HepG2 (cell line): ENCODE measurements around the gene FBXO7. TPM values are rescaled to one million over a fixed set of nuclear protein-coding genes. Genes with fewer than 3 reads are reported as not detected.

ENCODE experiments used
- ATAC-seq: fragments of 200-7000 bp; cut with Tn5 transposase; 3 replicates; pipeline ENCODE4 v1.9.1; 2020; ENCODE audit warnings: mild to moderate bottlenecking, moderate library complexity
- BruUV-seq: library from RNA; stranded (reverse); fragments of 400-500 nt; replicated peaks from 2 replicates; lab custom pipeline; 2021; lab: Mats Ljungman, UMichigan
- CTCF ChIA-PET: fragments of 300-600 bp; formaldehyde crosslinking; extraction: SDS; loops from one replicate; lab custom pipeline; 2021; ENCODE audit warnings: low total read pairs, inconsistent platforms, low intra/inter-chr PET ratio; lab: Yijun Ruan, JAX
- POLR2A ChIA-PET: fragments of 350-600 bp; sonication (Branson Sonifier 250); formaldehyde crosslinking; loops from one replicate; lab custom pipeline; 2020; ENCODE audit warnings: antibody characterized with exemption, inconsistent platforms; lab: Yijun Ruan, JAX
- DNase-seq: peaks from one replicate; pipeline ENCODE4 v3.0.0-alpha.2; 2015; ENCODE audit warnings: low spot score
- FAIRE-seq: peaks from 3 replicates; lab custom pipeline; 2011; peaks lifted over from hg19 to GRCh38; lab: Jason Lieb, UNC
- H2AFZ ChIP-seq: one replicate; pipeline ENCODE4 v1.6.1; 2011; ENCODE audit warnings: low read length, inconsistent platforms
- H3K27ac ChIP-seq: fragments of 300-600 bp; 3 replicates; pipeline ENCODE4 v1.8.0; 2011; ENCODE audit warnings: mixed run types, mild to moderate bottlenecking, mixed read lengths, low read length, inconsistent platforms; ENCODE audit not compliant: insufficient read depth; ENCODE audit errors: extremely low read length
- H3K27me3 ChIP-seq, 2 experiments: fragments of 200-600 bp in 1 of 2; 2 replicates in 1 of 2; 3 replicates in 1 of 2; pipeline versions ENCODE4 v1.6.0 to v1.8.0; 2011; ENCODE audit warnings: low read length in 2 of 2, mild to moderate bottlenecking in 2 of 2, moderate library complexity in 2 of 2, inconsistent platforms in 1 of 2; ENCODE audit not compliant: insufficient read depth in 2 of 2, control insufficient read depth in 1 of 2
- H3K36me3 ChIP-seq, 2 experiments: fragments of 200-600 bp in 1 of 2; replicated peaks in 1 of 2; 2 replicates in 1 of 2; 3 replicates in 1 of 2; pipeline versions ENCODE4 v1.5.1 to v1.8.0; 2011; ENCODE audit warnings: low read length in 2 of 2, inconsistent platforms in 1 of 2; ENCODE audit not compliant: insufficient read depth in 2 of 2, control insufficient read depth in 1 of 2
- H3K4me1 ChIP-seq: 2 replicates; pipeline ENCODE4 v1.5.1; 2012; ENCODE audit warnings: low read length, inconsistent platforms; ENCODE audit not compliant: insufficient read depth
- H3K4me2 ChIP-seq: 2 replicates; pipeline ENCODE4 v1.6.0; 2011; ENCODE audit warnings: low read depth, low read length, inconsistent platforms
- H3K4me3 ChIP-seq, 3 experiments: fragments of 200-600 bp in 1 of 3; sonication (generic), shearing (Covaris generic) in 1 of 3; replicated peaks in 1 of 3; 2 replicates each; pipeline ENCODE4 v1.5.1; 2011 to 2016; ENCODE audit warnings: low read length in 3 of 3, inconsistent platforms in 2 of 3, low read depth in 2 of 3, mild to moderate bottlenecking in 2 of 3, control low read depth in 1 of 3, mixed read lengths in 1 of 3; ENCODE audit not compliant: insufficient read depth in 1 of 3
- H3K79me2 ChIP-seq: one replicate; pipeline ENCODE4 v1.6.1; 2011; ENCODE audit warnings: low read length, inconsistent platforms; ENCODE audit not compliant: insufficient read depth
- H3K9ac ChIP-seq: 2 replicates; pipeline ENCODE4 v1.6.0; 2011; ENCODE audit warnings: mild to moderate bottlenecking, low read depth, low read length, inconsistent platforms; ENCODE audit not compliant: insufficient read depth
- H3K9me3 ChIP-seq: 2 replicates; pipeline ENCODE4 v1.5.1; 2012; ENCODE audit warnings: mild to moderate bottlenecking, low read length
- H4K20me1 ChIP-seq: 2 replicates; pipeline ENCODE4 v1.6.0; 2011; ENCODE audit warnings: inconsistent platforms, mild to moderate bottlenecking, low read length, moderate library complexity; ENCODE audit not compliant: insufficient read depth
- FOSL2 ChIP-seq: sonication (generic); formaldehyde crosslinking; IDR thresholded peaks from 2 replicates; pipeline ENCODE4 v1.4.0; 2020; ENCODE audit warnings: missing genetic modification reagents
- GLI4 ChIP-seq: sonication (generic); formaldehyde crosslinking; IDR thresholded peaks from 2 replicates; pipeline ENCODE4 v1.5.1; 2020; ENCODE audit warnings: missing genetic modification reagents, mild to moderate bottlenecking, moderate library complexity, borderline replicate concordance
- HNF4A ChIP-seq: sonication (generic); formaldehyde crosslinking; IDR thresholded peaks from 2 replicates; pipeline ENCODE4 v1.4.0; 2020; ENCODE audit warnings: missing genetic modification reagents
- IKZF1 ChIP-seq: fragments of 450-650 bp; IDR thresholded peaks from 2 replicates; pipeline ENCODE4 v1.7.1; 2016
- PITX1 ChIP-seq: sonication (generic); formaldehyde crosslinking; IDR thresholded peaks from 2 replicates; pipeline ENCODE4 v1.5.1; 2020; ENCODE audit warnings: mild to moderate bottlenecking, missing genetic modification reagents
- TBX3 ChIP-seq: fragments of 450-650 bp; IDR thresholded peaks from 2 replicates; pipeline ENCODE4 v1.6.1; 2017; ENCODE audit warnings: antibody characterized with exemption, mild to moderate bottlenecking, inconsistent platforms, borderline replicate concordance
- ZNF337 ChIP-seq: sonication (generic); formaldehyde crosslinking; IDR thresholded peaks from 2 replicates; pipeline ENCODE4 v1.5.1; 2020; ENCODE audit warnings: missing genetic modification reagents, low read depth, mild to moderate bottlenecking, borderline replicate concordance
- WGBS: methylation state at CpG from one replicate; pipeline ENCODE4 v1.1.6; 2017; ENCODE audit warnings: low lambda C conversion rate; 5-methylcytosine and 5-hydroxymethylcytosine counted together
- in situ Hi-C: cut with HindIII; loops from 2 replicates; pipeline ENCODE4 v1.10.0; 2017; ENCODE audit warnings: low pct_unique_long_range_greater_than_20kb; ENCODE audit not compliant: extremely low pct_ligation_motif_present
- intact Hi-C: fragments of 100-400 bp; cut with micrococcal nuclease; formaldehyde crosslinking; loops from one replicate; pipeline ENCODE4 v1.10.0; 2022; ENCODE audit not compliant: unreplicated experiment
- polyA plus RNA-seq, 8 experiments: library from polyadenylated mRNA; depleted of rRNA in 3 of 8; stranded (reverse) in 7 of 8; unstranded in 1 of 8; fragments of >200 nt; fragmentation: Illumina TruSeq in 4 of 8; extraction: Trizol in 4 of 8; gene quantifications; 2 replicates each; pipeline versions ENCODE4 v1.2.1 to v1.2.3, GENCODE V29; 2011 to 2016; ENCODE audit warnings: low read depth in 4 of 8, missing spikeins in 1 of 8, mixed read lengths in 1 of 8; ENCODE audit not compliant: insufficient read depth in 1 of 8
- total RNA-seq, 5 experiments: library from RNA; depleted of rRNA; stranded (reverse); fragments of >200 nt; fragmentation: Illumina TruSeq; extraction: Trizol; gene quantifications; 2 replicates each; pipeline ENCODE4 v1.2.3, GENCODE V29; 2016; ENCODE audit warnings: low read depth in 1 of 5
- TF ChIP-seq, protein P1 (sequence below): sonication (generic); formaldehyde crosslinking; IDR thresholded peaks from 2 replicates; pipeline ENCODE4 v1.9.0; 2021; ENCODE audit warnings: missing genetic modification reagents, borderline replicate concordance
- TF ChIP-seq, protein P2 (sequence below): sonication (generic); formaldehyde crosslinking; IDR thresholded peaks from 2 replicates; pipeline ENCODE4 v1.4.0; 2020; ENCODE audit warnings: missing genetic modification reagents, borderline replicate concordance

FBXO7 gene
- total and polyA plus RNA-seq, 2 of the 13 experiments (the other 11 are each of a cell fraction or from before 2014, with no cell fraction given): 105 to 172 TPM

DNA sequence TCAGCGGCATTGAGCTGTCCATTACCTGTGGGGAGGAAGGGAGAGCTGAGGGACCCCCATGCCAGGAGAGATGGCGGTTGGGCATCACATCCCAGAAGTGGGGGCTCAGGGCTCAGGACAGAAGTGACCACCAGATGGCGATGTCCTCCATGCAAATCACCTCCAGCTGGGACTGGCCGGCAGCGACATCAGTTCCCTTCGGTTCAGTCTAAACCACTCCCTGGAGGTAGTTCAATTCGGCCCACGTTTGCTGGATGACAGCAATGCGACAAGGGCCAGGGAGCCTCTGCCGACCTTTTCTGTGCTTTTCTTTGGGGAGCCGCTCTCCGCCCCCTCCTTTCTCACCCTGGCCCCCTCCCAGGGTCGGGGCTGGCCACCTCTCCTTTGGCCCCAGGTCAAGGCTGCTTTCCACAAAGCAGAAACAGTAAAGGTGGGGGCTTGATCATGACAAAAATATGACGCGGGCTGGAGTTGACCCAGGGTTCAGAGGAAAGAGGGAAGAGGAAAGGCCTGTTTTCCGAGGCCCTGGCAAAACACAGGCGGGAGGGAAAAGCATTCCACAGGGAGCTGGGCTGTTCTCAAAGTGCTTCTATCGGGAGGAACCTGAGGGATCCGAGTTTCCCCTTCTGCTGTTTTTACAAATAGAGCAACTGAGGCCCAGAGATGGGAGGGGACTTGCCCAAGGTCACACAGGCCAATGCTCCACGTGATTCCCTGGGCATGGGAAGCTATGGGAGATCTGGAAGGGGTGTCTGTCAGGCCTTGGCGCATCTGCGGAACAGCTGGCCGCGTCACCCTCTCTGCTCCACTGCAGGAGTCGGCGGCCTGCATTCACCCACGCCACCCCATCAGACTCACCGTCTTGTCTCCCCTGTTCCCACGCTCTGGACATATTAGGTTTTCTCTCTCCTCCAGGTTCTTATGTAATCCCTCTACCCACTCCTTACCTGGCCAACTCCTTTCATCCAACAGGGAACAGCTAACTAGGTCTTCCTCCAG, 54.7 kb downstream of the FBXO7 start (continued):
- TF ChIP-seq PITX1 (CRISPR knock-in tag) (peak; percentile 55; the same call in 1 of the 2 replicates), IKZF1 (no peak), GLI4 (CRISPR knock-in tag) (0 out of 2 replicates have a peak, but pooled peaks have one; percentile 30)

DNA sequence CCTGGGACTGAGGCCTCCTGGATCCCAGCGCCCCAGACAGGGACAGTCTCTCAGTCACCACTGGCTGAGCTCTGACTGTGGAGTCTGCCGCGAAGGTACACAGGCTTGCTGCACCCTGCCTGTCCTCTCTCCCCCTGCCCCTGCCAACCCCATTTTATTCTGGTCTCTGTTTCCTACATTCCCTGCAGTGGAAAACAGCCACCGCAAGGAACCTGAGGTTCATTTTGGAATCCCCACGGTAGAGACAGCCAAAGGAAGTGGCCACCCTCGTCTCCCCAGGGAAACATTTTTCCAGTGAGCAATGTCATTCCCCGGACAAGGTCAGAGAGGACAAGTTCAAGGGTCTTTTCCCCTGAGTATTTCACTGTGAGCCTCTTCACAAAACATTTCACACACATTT, 56.6 kb downstream of the FBXO7 start:
- H3K9me3 ChIP-seq: no peaks in the 10 kb centered on the region
- peak; percentile 21 for FAIRE-seq
- no peaks in the 10 kb centered on the region for H3K27me3 ChIP-seq
- H3K9ac ChIP-seq: peak overlapping the region; percentile 76; the same call in 1 of the 2 replicates
- BruUV-seq: no TSS peak
- POLR2A ChIA-PET: interaction anchor here (0.7 to 8.1 kb wide), 28 partner anchors 9 to 279 kb away, joined by 3 to 145 read pairs (median 10); partner anchors contain the start of genes FBXO7 and TIMP3
- H3K4me1 ChIP-seq: peaks cover 84% of the 10 kb centered on the region
- no peaks in the 10 kb centered on the region for H3K79me2 ChIP-seq
- no peak overlapping the region for H2AFZ ChIP-seq
- in situ Hi-C loops (loop anchor here (25.0 kb wide), 1 partner anchor 681 kb away; no protein-coding TSS in a partner anchor), intact Hi-C loops (loop anchor here (10.0 kb wide), 1 partner anchor 454 kb away; no protein-coding TSS in a partner anchor)
- no peaks in the 10 kb centered on the region for H4K20me1 ChIP-seq
- DNase-seq: no peak
- WGBS: 24% methylated on average over 7 of the region's 7 CpGs
- peak overlapping the region in 2 of 3 experiments; percentile 7 to 72; a peak in 1 of 6 replicates for H3K4me3 ChIP-seq
- H3K4me2 ChIP-seq: peak overlapping the region; percentile 96
- H3K27ac ChIP-seq: peak overlapping the region; percentile 78
- CTCF ChIA-PET: no interaction called here
- ATAC-seq: 0 out of 3 replicates have a peak, but pooled peaks have one; percentile 1
- H3K36me3 ChIP-seq: no peaks in the 10 kb centered on the region
- TF ChIP-seq FOSL2: 0 out of 2 replicates have a peak, but pooled peaks have one; percentile 17
- TF ChIP-seq, protein P1, sequence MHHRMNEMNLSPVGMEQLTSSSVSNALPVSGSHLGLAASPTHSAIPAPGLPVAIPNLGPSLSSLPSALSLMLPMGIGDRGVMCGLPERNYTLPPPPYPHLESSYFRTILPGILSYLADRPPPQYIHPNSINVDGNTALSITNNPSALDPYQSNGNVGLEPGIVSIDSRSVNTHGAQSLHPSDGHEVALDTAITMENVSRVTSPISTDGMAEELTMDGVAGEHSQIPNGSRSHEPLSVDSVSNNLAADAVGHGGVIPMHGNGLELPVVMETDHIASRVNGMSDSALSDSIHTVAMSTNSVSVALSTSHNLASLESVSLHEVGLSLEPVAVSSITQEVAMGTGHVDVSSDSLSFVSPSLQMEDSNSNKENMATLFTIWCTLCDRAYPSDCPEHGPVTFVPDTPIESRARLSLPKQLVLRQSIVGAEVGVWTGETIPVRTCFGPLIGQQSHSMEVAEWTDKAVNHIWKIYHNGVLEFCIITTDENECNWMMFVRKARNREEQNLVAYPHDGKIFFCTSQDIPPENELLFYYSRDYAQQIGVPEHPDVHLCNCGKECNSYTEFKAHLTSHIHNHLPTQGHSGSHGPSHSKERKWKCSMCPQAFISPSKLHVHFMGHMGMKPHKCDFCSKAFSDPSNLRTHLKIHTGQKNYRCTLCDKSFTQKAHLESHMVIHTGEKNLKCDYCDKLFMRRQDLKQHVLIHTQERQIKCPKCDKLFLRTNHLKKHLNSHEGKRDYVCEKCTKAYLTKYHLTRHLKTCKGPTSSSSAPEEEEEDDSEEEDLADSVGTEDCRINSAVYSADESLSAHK (CRISPR knock-in tag): no peak
- TF ChIP-seq, protein P2, sequence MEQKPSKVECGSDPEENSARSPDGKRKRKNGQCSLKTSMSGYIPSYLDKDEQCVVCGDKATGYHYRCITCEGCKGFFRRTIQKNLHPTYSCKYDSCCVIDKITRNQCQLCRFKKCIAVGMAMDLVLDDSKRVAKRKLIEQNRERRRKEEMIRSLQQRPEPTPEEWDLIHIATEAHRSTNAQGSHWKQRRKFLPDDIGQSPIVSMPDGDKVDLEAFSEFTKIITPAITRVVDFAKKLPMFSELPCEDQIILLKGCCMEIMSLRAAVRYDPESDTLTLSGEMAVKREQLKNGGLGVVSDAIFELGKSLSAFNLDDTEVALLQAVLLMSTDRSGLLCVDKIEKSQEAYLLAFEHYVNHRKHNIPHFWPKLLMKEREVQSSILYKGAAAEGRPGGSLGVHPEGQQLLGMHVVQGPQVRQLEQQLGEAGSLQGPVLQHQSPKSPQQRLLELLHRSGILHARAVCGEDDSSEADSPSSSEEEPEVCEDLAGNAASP (CRISPR knock-in tag): peak; percentile 34; the same call in 1 of the 2 replicates
- no peak for TF ChIP-seq HNF4A
- no peak for TF ChIP-seq TBX3
- TF ChIP-seq ZNF337 (CRISPR knock-in tag): no peak
